HG03442 (cell line): Measurements from ENCODE around the gene CHKB.
A peak's percentile ranks its signal among the peaks of the same experiment; 100 is the strongest.
"Not testable (repeated sequence)": the region's sequence is repeated elsewhere in the genome, so short reads cannot be mapped to it uniquely, and the experiment has no call there.

Experiments
- ATAC-seq: cut with Tn5 transposase; IDR thresholded peaks from one replicate; pipeline ENCODE4 v1.9.1; 2021; ENCODE audit warnings: mild to moderate bottlenecking, moderate library complexity; ENCODE audit not compliant: unreplicated experiment

Gene CHKB

DNA sequence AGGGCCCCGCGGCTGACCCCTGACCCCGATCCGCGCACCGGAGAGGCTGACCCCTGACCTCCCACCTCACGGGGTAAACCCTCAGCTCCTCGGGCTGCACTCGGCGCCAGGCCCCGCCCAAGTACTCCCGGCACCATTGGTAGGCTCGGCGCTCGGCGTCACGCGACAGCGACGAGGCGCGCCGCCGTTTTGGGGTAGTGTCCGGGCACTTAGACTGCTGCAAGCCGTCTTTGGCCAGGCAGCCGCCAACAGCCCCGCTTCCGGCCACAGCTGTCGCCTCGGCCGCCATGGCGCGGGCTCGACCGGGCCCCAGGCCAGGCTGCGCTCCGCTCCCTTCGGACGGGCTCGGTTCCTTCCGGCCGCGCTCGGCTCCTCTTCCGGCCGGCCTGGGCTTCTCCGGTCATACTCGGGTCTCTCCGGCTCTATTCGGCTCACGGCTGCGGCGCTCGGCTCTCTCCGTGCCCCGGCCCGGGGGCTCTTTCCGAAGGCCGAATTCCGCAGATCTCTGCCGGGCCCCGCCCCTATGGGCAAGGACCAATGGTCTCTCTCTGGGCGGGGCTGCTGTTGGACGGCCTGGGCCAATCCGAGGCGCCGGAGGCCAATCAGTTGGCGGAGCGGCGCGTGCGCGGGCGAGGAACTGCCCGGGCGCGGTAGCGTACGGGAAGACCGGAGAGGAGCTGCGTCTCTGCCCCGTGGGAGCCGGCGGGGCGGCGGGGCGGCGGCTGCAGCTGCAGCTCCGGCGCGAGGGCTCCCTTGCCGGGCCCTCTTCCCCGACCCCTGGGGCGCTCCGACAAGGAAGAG, at the start of gene CHKB:
CHKB (minus strand) TSS at position 357 of the 801 bp plus-strand sequence; CDS start at position 289, 68 bp downstream.
- ATAC-seq, result peak; percentile 91

DNA sequence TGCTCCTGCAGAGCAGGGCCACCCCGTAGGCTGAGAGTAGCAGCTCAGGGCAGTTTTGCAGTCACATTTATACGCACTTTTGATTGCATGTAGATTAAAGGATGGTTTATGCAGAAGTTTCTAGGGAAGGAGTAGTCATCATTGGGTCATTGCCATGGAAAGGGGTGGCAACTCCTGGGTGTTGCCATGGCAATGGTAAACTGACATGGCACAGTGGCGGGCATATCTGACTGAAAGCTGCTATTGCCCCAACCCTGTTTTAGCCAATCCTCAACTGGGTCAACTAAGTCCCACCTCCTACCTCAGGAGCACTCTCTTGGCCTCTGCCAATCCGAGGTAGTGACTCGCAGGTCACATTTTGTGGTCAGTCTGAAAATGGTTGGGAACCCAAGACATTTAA, 47.7 kb upstream of the CHKB start:
- no peak for ATAC-seq

- no peak for ATAC-seq
These were observed 46.0 kb upstream of the CHKB start for GRCh38 chr22:50628543-50629134.

- ATAC-seq, result peak; percentile 67
These were observed 45.2 kb upstream of the CHKB start, which contains the start of gene ARSA for GRCh38 chr22:50627642-50628542. TSS of gene ARSA (minus strand) at chr22:50628152. CDS start at chr22:50627779, 373 bp downstream.

GRCh38 chr22:50626850-50627641, 44.4 kb upstream of the CHKB start:
- no peak for ATAC-seq

GRCh38 chr22:50626314-50626849, 43.7 kb upstream of the CHKB start:
- ATAC-seq, result no peak

- no peak for ATAC-seq
These were observed 43.1 kb upstream of the CHKB start for GRCh38 chr22:50625568-50626313.

- ATAC-seq, result no peak
These were observed 42.5 kb upstream of the CHKB start for GRCh38 chr22:50625131-50625567.

DNA sequence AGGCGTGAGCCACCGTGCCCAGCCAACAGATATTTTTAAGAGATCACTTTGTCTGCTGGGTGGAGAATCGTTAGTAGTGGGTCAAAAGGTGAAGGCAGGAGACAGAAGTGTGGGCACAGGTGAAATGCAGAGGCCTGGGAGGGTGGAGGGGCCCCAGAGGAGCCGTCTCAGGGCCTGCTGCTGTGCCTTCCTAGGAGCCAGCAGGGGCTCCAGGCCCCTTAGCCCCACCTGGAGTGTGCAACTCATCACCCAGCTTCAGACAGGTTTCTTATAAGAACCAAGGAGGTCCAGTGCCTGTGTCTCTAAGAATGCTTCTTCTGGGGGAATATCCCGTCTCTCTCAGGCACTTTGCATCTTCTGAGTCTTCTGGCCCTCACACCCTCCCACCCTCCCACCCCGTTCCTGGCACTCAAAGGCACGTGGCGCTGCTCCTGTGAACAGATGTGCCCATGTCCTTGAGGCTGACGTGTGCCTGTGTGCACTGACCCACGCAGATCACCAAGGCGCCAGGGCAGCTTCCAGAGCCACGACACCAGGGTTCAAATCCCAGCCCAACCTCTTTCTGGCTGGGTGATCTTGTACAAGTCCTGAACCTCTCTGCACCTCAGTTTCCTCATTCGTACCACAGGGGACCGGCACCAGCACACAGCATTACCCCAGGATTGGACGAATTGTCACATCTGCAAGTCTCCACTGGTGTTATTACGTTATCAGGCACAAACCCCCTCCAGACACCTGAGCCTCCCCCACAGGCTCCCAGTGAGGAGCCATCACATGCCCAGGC, 41.9 kb upstream of the CHKB start:
- no peak for ATAC-seq

- no peak for ATAC-seq
These were observed 40.2 kb upstream of the CHKB start for GRCh38 chr22:50622723-50623327.

DNA sequence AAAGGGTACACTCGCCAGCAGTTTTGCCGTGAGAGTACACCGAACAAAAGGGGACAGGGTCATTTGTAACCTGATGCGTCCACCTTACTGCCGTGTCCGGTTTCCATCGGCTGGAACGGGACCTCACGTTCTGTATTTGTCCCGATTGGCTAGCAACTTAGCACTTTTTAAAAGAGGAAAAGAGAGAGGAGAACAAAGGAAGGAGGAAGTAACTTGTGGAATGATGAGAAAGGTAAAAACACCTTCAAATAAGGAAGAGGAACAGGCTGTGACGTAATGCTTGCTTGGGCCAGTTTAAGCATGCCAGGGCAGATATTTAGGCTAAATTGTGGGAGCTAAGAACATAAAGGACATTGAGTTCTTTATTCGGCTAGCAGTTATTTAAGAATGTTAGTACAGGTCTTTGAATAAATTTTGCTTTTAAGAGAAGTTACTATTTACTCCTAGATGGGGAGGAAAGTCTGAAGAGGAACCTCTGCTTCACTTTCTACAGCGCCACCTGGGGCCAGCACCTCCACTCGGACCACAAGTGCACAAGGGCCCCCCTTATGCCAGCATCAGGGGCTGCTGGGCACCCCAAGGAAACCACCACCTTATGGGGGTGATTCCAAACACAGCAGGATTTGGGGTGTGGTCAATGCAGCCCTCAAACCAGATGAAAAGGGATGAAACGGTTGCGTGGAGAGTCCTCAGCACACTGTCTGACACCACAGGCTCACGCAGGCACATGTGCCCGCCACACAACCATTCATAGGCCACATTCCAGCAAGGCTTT, 39.5 kb upstream of the CHKB start:
- ATAC-seq, result no peak

- peak; percentile 7 for ATAC-seq
These were observed 38.8 kb upstream of the CHKB start for GRCh38 chr22:50621356-50621880.

GRCh38 chr22:50620593-50621355, 38.1 kb upstream of the CHKB start:
- ATAC-seq, result peak; percentile 61

- ATAC-seq, result not testable (repeated sequence)
These were observed 31.6 kb upstream of the CHKB start for GRCh38 chr22:50614296-50614695.

DNA sequence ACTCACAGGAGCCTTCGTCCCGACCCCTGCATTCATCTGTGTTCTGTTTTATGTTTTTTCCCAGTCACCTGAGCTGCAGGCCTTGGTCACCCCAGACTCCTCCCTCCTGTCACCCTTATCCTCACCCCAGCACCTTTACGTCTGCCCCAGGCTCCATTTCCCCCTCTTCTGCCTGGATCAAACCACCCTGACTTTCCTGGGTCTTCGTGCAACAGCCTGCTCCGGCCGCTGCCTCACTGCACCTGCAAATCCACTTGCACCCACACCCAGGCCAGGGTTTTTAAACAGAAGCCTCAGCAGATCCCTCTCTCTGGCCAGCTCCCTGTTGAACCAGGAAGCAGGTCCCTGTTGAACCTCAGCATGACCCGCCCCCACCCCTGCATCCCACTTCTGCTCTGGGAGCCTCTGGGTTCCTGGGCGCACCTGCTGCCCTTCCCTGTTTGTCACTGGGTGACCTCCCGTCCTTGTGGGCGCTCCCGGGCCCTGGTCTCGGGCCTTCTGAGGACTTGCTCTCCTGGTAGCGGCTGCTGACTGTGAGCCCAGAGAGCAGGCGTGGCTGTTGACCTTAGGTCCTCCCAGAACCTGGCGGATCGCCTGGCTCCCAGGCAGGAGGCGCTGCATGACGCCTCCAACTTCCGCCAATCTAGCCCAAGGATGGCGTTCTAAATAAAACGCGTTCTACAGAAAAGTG, 30.8 kb upstream of the CHKB start:
- no peak for ATAC-seq
